ENCODE results near the gene ASB1.
"Not testable (repeated sequence)": the region's sequence is repeated elsewhere in the genome, so short reads cannot be mapped to it uniquely, and the experiment has no call there.

The ASB1 gene

DNA sequence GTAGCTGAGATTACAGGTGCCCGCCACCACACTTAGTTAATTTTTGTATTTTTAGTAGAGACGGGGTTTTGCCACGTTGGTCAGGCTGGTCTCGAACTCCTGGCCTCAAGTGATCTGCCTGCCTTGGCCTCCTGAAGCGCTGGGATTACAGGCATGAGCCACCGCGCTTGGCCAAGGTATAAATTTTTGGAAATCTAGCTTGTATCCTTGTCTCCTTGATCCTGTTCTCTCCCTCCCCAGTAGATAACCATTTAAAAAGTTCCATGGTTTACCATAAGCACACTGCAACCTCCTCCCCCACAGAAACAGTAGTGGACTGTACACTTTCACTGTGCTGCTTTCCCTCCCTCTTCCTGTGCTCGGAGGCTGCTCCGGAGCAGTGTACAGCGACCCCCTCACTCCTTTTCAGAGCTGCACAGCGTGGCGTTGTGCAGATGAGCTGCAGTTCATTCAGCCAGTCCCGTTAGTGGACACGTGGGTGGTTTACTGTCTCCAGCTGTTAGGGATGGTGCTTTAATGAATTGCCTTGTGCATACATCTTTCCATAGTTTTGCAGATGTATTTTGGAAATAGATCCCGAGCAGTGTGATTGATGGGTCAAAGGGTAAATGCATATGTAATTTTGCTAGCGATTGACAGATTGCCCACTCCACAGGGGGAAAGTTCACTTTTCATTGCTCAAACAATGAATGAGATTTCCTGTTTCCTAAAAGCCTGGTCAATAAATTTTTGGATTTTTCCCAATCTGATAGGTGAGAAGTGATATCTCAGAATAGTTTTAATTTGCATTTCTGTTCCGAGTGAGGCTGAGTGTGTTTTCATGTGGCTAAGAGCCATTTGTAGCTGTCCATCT, 14.8 kb downstream of the ASB1 start:
- in situ Hi-C loops (cut with MboI; ENCODE audit: low sequenced_read_pairs), result no loop called here

GRCh38 chr2:238442257-238442656, 15.5 kb downstream of the ASB1 start:
- in situ Hi-C loops (cut with MboI; ENCODE audit: low sequenced_read_pairs), result not testable (repeated sequence)

DNA sequence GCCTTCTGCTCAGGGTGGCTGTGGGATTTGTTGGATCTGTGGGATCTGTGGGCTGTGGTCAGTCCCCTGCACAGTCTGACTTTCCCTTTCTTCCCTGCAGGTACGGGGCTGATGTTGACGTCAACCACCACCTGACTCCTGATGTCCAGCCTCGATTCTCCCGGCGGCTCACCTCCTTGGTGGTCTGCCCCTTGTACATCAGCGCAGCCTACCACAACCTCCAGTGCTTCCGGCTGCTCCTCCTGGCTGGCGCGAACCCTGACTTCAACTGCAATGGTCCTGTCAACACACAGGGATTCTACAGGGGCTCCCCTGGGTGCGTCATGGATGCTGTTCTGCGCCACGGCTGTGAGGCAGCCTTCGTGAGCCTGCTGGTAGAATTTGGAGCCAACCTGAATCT, 17.5 kb downstream of the ASB1 start:
- in situ Hi-C loops (cut with MboI; ENCODE audit: low sequenced_read_pairs), result no loop called here

DNA sequence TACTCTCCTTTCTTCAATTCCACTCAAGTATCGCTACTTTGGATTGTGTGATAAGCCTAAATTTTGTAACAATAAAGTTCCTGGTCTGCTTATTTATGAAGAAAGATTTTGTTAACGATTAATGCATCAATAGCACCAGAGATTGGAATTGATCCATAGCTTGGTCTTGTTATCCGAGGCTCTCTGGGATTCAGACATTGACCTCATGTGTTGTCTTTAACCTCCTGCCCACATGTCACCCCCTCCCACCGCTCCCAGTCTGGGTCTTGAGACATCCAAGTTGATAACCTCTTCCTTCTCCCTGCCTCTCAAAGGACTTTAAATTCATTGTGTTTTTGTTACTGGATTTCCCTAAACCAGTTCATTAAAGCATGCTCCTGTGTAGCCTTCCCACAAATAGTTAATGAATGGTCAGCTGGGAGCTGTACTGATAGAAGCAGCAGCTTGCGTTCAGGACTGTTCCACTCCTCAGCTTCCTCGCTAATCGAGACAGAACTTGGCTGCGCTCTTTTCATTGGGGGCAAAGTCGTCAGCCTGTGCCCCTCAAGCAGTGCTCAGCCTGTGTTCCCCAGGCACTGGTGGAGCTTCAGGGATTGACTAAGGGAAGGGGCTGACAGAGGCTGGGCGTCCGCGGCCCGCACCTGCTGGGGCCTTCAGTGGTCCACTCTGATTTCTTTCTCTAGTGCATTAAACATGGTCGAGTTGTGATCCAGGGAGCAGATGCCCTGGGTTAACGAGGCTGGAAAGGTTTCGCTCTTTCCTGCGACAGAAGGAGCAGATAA, 18.9 kb downstream of the ASB1 start:
- in situ Hi-C loops (cut with MboI; ENCODE audit: low sequenced_read_pairs), result no loop called here

DNA sequence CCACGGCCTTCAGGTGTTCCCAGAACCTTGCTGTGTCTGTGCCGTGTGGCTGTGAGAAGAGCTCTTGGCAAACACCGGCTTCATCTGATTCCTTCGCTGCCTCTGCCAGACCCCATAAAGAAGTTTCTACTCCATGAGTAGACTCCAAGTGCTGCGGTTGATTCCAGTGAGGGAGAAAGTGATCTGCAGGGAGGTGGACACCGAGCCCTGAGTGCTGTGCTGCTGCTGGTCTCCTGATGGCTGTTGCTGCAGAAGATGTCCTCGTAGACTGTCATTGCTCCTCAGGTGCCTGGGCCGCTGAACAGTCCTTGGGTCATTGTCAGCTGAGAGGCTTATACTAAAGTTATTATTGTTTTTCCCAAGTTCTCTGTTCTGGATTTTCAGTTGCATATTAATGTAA, 19.6 kb downstream of the ASB1 start:
- in situ Hi-C loops (cut with MboI; ENCODE audit: low sequenced_read_pairs), result no loop called here

DNA sequence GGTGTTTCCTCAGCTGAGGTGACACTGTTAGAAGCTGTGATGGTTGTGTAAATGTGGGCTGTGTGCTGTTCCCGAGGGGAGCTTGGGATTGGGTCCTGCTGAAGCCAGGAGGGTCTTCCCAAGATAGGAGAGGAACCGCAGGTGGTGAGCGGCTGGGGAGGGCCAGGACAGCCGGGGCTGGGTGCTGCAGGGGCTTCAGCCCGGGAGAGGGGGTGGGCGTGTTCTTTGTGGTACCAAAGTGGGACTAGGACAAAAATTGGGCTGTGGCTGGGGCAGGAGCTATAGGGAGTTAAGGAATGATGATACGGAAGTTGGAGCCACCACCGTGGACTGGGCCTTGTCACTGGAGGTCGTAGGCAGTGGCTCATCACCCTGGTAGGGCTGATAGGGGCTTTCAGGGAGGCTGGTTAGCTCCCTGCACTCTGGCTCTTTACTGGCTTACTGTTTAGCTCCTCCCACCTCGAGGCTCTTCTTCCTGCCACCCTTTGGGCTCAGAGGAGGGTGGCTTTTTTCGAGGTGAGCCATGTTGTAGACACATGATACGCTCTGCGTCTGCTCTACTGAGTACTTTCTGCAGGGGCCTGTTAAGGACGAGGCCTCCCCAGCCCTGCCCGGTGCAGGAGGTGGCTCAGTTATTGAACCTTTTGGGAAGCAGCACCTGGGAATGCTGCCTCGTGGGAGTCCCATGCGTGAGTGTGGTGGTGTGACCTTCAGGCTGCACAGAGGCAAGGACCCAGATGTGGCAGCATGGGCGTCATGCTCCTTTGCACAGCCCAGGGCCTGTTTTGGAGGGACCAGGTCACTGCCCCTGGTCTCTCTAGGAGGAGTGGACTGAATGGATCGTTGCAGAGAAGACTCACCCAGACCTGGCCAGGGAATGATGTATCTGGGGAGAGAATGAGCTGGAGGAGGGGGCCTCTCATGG, 21.6 kb downstream of the ASB1 start:
- in situ Hi-C loops (cut with MboI; ENCODE audit: low sequenced_read_pairs), result no loop called here

DNA sequence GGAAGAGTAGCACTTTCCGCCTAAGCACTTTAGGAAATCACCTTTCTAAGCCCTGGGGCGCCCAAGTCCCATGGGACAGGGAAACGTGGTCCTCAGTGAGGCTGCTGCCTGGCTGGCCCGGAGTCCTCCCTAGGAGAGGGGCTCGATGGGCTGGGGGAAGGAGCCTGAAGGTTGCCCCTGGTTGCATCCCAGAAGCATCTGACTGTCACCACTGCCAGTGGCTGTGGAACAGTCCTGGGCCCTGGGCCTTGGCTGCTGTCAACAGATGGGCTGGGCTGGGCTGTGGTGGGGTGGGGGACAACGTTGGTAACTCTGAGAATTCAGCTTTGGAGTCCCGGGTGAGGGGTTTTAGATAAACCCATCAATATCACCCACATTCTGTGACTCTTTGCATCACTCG, 22.5 kb downstream of the ASB1 start:
- in situ Hi-C loops (cut with MboI; ENCODE audit: low sequenced_read_pairs), result no loop called here

- in situ Hi-C loops (cut with MboI; ENCODE audit: low sequenced_read_pairs), result no loop called here
These were observed 23.2 kb downstream of the ASB1 start for GRCh38 chr2:238449909-238450417.

DNA sequence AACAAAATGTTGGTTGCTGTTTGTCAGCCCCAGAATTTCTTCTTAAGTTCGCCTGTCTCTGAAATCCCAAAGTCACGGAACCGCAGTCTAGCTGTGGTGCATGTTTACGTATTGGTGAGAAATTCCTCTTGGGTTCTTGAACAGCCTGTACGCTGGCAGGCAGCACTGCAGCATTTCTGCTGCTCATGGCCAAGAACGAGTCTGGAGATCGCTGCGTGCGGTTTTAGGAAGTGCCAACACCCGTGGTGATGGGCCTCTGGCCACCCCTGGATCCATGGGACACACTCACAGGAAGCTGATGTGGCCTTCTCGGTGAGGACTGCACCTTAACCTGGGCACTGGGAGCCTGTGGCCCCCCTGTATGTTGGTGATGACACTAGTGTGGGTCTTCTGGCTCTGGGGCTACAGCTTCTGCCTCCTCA, 23.7 kb downstream of the ASB1 start:
- in situ Hi-C loops (cut with MboI; ENCODE audit: low sequenced_read_pairs), result no loop called here

GRCh38 chr2:238453842-238454241, 27.1 kb downstream of the ASB1 start:
- in situ Hi-C loops (cut with MboI; ENCODE audit: low sequenced_read_pairs), result no loop called here

DNA sequence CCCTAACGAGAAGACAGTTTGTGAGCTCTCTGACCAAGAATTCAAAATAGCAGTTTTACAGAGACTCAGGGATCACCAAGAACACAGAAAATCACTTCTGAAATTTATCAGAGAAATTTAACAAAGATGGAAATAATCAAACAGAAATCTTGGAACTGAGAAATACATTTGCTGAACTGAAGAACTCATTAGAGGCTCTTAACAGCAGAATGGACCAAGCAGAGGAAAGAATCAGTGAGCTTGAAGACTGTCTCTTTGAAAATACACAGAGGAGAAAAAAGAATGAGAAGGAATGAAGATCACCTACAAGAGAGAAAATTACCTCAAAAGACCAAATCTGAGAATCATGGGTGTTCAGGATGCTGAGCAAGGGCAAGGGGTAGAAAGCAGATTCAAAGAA, 29.7 kb downstream of the ASB1 start:
- in situ Hi-C loops (cut with MboI; ENCODE audit: low sequenced_read_pairs), result no loop called here

GRCh38 chr2:238456970-238457926, 30.5 kb downstream of the ASB1 start:
- in situ Hi-C loops (cut with MboI; ENCODE audit: low sequenced_read_pairs), result no loop called here

DNA sequence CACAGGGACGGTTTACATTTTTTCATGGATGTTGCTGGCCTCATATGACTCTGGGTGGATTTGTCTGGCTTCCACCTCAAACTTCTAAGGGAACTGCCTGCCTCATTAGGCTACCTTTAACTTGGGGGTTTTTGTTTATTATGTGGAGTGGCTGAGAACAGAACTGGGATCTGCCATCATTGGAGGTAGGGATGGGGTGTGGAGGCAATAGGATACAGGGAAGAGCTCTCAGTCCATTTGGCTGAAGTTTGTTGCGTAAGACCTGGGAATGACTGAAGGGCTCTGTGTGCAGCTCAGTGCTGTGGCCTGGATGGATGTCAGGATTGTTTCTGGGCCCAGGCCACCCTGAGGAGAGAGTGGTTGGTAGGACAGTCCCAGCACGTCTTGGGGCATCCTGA, 31.2 kb downstream of the ASB1 start:
- in situ Hi-C loops (cut with MboI; ENCODE audit: low sequenced_read_pairs), result no loop called here

DNA sequence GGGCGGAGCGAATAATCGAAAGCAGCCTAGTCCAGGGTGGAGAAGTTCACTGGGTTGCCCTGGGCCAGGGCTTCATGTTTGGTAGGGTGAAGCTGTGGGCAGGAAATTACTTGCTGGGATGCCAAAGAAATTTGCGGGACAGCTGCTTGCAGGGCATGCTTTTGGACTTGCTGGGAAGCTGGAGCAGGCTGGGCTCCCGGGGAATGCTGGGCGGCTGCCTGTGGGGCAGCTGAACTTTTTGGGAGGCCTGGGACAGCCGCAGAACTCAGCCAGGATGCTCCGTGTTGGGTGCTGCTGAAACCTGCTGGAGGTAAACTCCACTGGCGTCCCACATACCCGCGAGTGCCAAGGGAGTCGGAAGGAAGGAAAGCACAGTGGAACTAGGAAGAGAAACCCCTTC, 31.9 kb downstream of the ASB1 start:
- in situ Hi-C loops (cut with MboI; ENCODE audit: low sequenced_read_pairs), result no loop called here

DNA sequence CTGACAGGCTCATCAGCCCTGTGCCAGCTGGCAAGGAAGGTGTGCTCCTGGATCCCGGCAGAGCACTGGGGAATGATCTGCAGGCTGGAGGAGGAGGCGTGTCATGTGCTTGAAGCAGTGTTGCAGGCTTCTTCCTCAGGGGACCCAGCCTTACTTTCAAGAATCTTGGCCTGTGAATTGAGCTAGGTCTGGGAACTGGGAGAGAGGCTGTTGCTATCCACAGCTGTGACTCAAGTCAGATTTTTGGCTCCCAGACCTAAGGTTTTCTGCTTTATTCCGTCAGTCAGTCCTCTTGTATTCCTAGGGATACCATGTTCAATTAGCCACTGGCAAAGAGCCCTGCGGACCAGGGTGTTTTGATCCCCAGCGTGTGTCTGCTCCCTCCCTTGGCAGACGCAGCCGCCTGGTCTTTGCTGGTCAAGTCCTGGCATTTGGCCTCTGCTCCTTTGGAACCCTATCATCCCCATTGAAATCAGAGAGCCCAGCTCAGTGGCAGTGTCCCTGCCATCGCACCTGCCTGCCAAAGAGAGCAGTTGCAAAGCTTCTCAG, 32.4 kb downstream of the ASB1 start:
- in situ Hi-C loops (cut with MboI; ENCODE audit: low sequenced_read_pairs), result no loop called here

DNA sequence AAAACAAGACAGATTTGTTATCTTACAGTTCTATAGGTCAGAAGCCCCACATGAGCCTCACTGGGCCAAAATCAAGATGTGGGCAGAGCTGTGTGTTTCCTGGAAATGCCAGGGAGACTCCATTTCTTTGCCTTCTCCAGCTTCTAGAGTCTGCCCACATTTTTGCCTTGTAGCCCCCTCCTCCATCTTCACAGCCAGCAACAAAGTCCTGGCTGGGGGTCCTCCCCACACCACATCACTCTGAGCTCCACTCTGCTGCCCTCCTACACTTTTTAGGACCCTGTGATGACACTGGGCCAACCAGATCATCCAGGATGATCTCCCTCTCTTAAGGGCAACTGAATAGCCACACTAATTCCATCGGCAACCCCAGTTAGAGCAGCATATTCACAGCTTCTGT, 34.3 kb downstream of the ASB1 start:
- in situ Hi-C loops (cut with MboI; ENCODE audit: low sequenced_read_pairs), result no loop called here

- in situ Hi-C loops (cut with MboI; ENCODE audit: low sequenced_read_pairs), result no loop called here
These were observed 34.8 kb downstream of the ASB1 start for GRCh38 chr2:238461491-238461890.

DNA sequence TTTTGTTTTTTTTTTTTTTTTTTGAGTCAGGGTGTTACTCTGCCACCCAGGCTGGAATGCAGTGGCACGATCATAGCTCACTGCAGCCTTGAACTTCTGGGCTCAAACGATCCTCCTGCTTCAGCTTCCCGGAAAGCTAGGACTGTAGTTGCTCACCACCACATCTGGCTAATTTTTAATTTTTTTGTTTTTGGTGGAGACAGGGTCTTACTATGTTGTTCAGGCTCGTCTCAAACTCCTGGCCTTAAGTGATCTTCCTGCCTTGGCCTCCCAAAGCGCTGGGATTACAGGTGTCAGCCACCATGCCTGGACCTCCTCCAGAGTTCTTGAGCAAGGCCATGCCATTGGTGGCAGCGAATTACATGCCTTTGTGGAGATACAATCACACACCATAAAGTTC, 35.2 kb downstream of the ASB1 start:
- in situ Hi-C loops (cut with MboI; ENCODE audit: low sequenced_read_pairs), result no loop called here

- in situ Hi-C loops (cut with MboI; ENCODE audit: low sequenced_read_pairs), result no loop called here
These were observed 36.2 kb downstream of the ASB1 start for GRCh38 chr2:238462782-238463396.

Data from HL-60/S4 treated with retinoic acid at 250 ng/mL for 4 days and 3 days (cell line).